Astrocyte (in vitro differentiated cells and primary cell): ENCODE measurements around the gene WDR4.

Experiments used
- CTCF ChIP-seq: IDR thresholded peaks from 2 replicates; pipeline ENCODE4 v1.5.1; 2011; ENCODE audit warnings: low read depth, mild to moderate bottlenecking, inconsistent platforms, low read length, moderate library complexity; ENCODE audit not compliant: insufficient read depth
- EZH2 ChIP-seq: IDR thresholded peaks from 2 replicates; pipeline ENCODE4 v1.6.1; 2012; ENCODE audit warnings: mild to moderate bottlenecking, low read length, inconsistent platforms; ENCODE audit not compliant: insufficient read depth

GRCh38 chr21:42844411-42845113 lies 34.8 kb downstream of the WDR4 start:
- TF ChIP-seq EZH2 (no peak), CTCF (no peak)
